ENCODE results near the gene MAFF. TPM values are rescaled to one million over a fixed set of nuclear protein-coding genes. Genes with fewer than 3 reads are reported as not detected.

The MAFF gene
- polyA plus RNA-seq, 1 donor from 2014 or later, result 2.1 TPM

DNA sequence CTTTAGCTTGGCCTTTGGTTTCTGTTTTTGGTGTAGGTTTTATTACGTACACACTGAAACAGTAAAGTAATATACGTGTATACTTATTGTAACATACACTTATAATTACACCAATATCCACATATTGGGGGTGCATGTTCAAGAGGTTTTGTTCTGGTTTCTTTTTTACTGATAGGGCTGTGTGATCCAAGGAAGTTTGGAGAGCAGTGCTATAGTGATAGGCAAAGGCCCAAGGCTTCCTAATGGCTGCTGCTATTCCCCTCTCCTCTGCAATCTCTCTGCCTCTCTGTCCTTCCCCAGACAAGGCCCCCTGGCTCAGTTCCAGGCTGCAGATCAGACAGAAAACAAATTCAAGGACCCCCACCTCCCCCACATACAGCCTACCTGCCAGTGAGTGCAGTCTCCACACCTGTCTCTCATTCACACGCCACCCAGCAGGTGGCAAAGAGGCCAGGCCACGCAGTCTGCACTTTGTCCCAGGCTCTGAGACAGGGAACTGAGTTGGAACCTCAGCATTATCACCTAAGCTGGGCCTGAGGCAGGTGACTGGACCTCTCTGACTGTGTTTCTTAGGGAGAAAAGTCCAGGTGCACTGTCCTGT is 56.0 kb downstream of the MAFF start:
- no peaks in the 10 kb centered on the region for H3K9me2 ChIP-seq (ENCODE audit: insufficient read depth, low read length)
- peaks cover 3% of the 10 kb centered on the region for H3K79me2 ChIP-seq (replicated peaks; ENCODE audit: insufficient read depth, low read length)
- no peak overlapping the region for H3K27ac ChIP-seq (ENCODE audit: low read length)
- H3K9me3 ChIP-seq (ENCODE audit: low read length), result no peaks in the 10 kb centered on the region
- H3K27me3 ChIP-seq (ENCODE audit: insufficient read depth, low read depth, low read length), result no peaks in the 10 kb centered on the region
- no peaks in the 10 kb centered on the region for H3K36me3 ChIP-seq (ENCODE audit: insufficient read depth, low read length)
- H3F3A ChIP-seq (ENCODE audit: insufficient read depth, low read length, poor library complexity, severe bottlenecking), result no peaks in the 10 kb centered on the region
- TF ChIP-seq, protein P1, sequence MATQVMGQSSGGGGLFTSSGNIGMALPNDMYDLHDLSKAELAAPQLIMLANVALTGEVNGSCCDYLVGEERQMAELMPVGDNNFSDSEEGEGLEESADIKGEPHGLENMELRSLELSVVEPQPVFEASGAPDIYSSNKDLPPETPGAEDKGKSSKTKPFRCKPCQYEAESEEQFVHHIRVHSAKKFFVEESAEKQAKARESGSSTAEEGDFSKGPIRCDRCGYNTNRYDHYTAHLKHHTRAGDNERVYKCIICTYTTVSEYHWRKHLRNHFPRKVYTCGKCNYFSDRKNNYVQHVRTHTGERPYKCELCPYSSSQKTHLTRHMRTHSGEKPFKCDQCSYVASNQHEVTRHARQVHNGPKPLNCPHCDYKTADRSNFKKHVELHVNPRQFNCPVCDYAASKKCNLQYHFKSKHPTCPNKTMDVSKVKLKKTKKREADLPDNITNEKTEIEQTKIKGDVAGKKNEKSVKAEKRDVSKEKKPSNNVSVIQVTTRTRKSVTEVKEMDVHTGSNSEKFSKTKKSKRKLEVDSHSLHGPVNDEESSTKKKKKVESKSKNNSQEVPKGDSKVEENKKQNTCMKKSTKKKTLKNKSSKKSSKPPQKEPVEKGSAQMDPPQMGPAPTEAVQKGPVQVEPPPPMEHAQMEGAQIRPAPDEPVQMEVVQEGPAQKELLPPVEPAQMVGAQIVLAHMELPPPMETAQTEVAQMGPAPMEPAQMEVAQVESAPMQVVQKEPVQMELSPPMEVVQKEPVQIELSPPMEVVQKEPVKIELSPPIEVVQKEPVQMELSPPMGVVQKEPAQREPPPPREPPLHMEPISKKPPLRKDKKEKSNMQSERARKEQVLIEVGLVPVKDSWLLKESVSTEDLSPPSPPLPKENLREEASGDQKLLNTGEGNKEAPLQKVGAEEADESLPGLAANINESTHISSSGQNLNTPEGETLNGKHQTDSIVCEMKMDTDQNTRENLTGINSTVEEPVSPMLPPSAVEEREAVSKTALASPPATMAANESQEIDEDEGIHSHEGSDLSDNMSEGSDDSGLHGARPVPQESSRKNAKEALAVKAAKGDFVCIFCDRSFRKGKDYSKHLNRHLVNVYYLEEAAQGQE (IDR thresholded peaks at IDR 0.05; ENCODE audit: borderline replicate concordance), result no peak
- no peak for TF ChIP-seq EZH2 (IDR thresholded peaks at IDR 0.05; ENCODE audit: borderline replicate concordance, insufficient read depth, low read length, poor library complexity, severe bottlenecking)
- TF ChIP-seq TAF1 (IDR thresholded peaks at IDR 0.05; ENCODE audit: low read depth), result no peak
- TF ChIP-seq, protein P2, sequence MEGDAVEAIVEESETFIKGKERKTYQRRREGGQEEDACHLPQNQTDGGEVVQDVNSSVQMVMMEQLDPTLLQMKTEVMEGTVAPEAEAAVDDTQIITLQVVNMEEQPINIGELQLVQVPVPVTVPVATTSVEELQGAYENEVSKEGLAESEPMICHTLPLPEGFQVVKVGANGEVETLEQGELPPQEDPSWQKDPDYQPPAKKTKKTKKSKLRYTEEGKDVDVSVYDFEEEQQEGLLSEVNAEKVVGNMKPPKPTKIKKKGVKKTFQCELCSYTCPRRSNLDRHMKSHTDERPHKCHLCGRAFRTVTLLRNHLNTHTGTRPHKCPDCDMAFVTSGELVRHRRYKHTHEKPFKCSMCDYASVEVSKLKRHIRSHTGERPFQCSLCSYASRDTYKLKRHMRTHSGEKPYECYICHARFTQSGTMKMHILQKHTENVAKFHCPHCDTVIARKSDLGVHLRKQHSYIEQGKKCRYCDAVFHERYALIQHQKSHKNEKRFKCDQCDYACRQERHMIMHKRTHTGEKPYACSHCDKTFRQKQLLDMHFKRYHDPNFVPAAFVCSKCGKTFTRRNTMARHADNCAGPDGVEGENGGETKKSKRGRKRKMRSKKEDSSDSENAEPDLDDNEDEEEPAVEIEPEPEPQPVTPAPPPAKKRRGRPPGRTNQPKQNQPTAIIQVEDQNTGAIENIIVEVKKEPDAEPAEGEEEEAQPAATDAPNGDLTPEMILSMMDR (IDR thresholded peaks at IDR 0.05; ENCODE audit: poor library complexity, severe bottlenecking), result no peak
- no peak for TF ChIP-seq MXI1 (conservative IDR thresholded peaks at IDR 0.05; ENCODE audit: poor library complexity, severe bottlenecking)
- TF ChIP-seq EP300 (conservative IDR thresholded peaks at IDR 0.05; ENCODE audit: poor library complexity, severe bottlenecking), result no peak
- TF ChIP-seq SMC3 (conservative IDR thresholded peaks at IDR 0.05; ENCODE audit: poor library complexity), result no peak
- TF ChIP-seq POLR2AphosphoS5 (IDR thresholded peaks at IDR 0.05), result no peak
- TF ChIP-seq RAD21 (conservative IDR thresholded peaks at IDR 0.05), result no peak
- H3K4me2 ChIP-seq (ENCODE audit: low read length), result no peak overlapping the region
- peaks cover 6% of the 10 kb centered on the region for H4K20me1 ChIP-seq (ENCODE audit: insufficient read depth)
- H2AFZ ChIP-seq (ENCODE audit: low read depth, low read length), result no peak overlapping the region
- H3K4me3 ChIP-seq (ENCODE audit: low read length), result no peak overlapping the region
- no peak overlapping the region for H3K9ac ChIP-seq (ENCODE audit: low read length)

DNA sequence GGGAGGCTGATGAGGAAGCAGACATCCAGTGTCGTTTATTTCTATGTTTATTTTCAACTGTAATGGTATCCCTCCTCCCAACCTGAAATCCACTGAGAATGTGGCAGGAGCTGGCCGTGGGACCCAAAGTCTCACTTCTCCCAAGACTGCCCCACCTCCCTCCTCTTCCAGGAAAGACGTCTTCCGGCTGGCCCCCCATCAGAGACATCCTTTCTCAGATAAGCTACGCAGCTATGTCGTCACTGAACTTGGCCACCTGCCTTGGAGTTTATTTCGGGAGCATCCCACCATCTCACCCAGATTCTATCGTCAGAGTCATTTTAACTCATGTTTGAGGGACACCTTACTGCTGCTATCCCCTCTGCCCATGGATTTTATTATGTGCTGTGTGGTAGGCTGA is 57.1 kb downstream of the MAFF start:
- no peak overlapping the region for H3K4me3 ChIP-seq (ENCODE audit: low read length)
- H2AFZ ChIP-seq (ENCODE audit: low read depth, low read length), result no peak overlapping the region
- H3K9me3 ChIP-seq (ENCODE audit: low read length), result no peaks in the 10 kb centered on the region
- TF ChIP-seq, protein P2 (IDR thresholded peaks at IDR 0.05; ENCODE audit: poor library complexity, severe bottlenecking), result no peak
- TF ChIP-seq EZH2 (IDR thresholded peaks at IDR 0.05; ENCODE audit: borderline replicate concordance, insufficient read depth, low read length, poor library complexity, severe bottlenecking) (no peak), EP300 (conservative IDR thresholded peaks at IDR 0.05; ENCODE audit: poor library complexity, severe bottlenecking) (no peak), MXI1 (conservative IDR thresholded peaks at IDR 0.05; ENCODE audit: poor library complexity, severe bottlenecking) (no peak), SMC3 (conservative IDR thresholded peaks at IDR 0.05; ENCODE audit: poor library complexity) (no peak), RAD21 (conservative IDR thresholded peaks at IDR 0.05) (no peak), TAF1 (IDR thresholded peaks at IDR 0.05; ENCODE audit: low read depth) (no peak), POLR2AphosphoS5 (IDR thresholded peaks at IDR 0.05) (no peak)
- TF ChIP-seq, protein P1 (IDR thresholded peaks at IDR 0.05; ENCODE audit: borderline replicate concordance), result no peak
- peaks cover 6% of the 10 kb centered on the region for H4K20me1 ChIP-seq (ENCODE audit: insufficient read depth)
- H3K9ac ChIP-seq (ENCODE audit: low read length), result no peak overlapping the region
- no peaks in the 10 kb centered on the region for H3F3A ChIP-seq (ENCODE audit: insufficient read depth, low read length, poor library complexity, severe bottlenecking)
- H3K4me2 ChIP-seq (ENCODE audit: low read length), result no peak overlapping the region
- no peaks in the 10 kb centered on the region for H3K36me3 ChIP-seq (ENCODE audit: insufficient read depth, low read length)
- H3K79me2 ChIP-seq (replicated peaks; ENCODE audit: insufficient read depth, low read length), result peaks cover 3% of the 10 kb centered on the region
- H3K27me3 ChIP-seq (ENCODE audit: insufficient read depth, low read depth, low read length), result no peaks in the 10 kb centered on the region
- no peaks in the 10 kb centered on the region for H3K9me2 ChIP-seq (ENCODE audit: insufficient read depth, low read length)
- no peak overlapping the region for H3K27ac ChIP-seq (ENCODE audit: low read length)

Measured in neural cell (in vitro differentiated cells).